GM23248 (cell line): ENCODE results near the gene ADRA1B. TPM values are rescaled to one million over a fixed set of nuclear protein-coding genes. Genes with fewer than 3 reads are reported as not detected.
A peak's percentile ranks its signal among the peaks of the same experiment; 100 is the strongest.

Experiments used
- DNase-seq: peaks from one replicate; pipeline ENCODE4 v3.0.0-alpha.2; 2015
- H2AFZ ChIP-seq: fragments of 200-600 bp; sonication (generic); 2 replicates; pipeline ENCODE4 v1.6.1; 2016; ENCODE audit warnings: antibody characterized with exemption
- H3F3A ChIP-seq: fragments of 200-600 bp; sonication (generic); 2 replicates; pipeline ENCODE4 v1.6.1; 2016; ENCODE audit warnings: mild to moderate bottlenecking, antibody characterized with exemption, mixed run types; ENCODE audit not compliant: insufficient read depth
- H3K27ac ChIP-seq: fragments of 200-600 bp; sonication (generic); 2 replicates; pipeline ENCODE4 v1.5.1; 2016; ENCODE audit warnings: mild to moderate bottlenecking
- H3K27me3 ChIP-seq: fragments of 200-600 bp; sonication (generic); replicated peaks from 2 replicates; pipeline ENCODE4 v1.6.1; 2016; ENCODE audit warnings: mild to moderate bottlenecking; ENCODE audit not compliant: insufficient read depth
- H3K36me3 ChIP-seq: fragments of 200-600 bp; sonication (generic); 2 replicates; pipeline ENCODE4 v1.6.1; 2016; ENCODE audit warnings: low read depth, mild to moderate bottlenecking
- H3K4me1 ChIP-seq: fragments of 200-600 bp; sonication (generic); 2 replicates; pipeline ENCODE4 v1.6.1; 2016; ENCODE audit warnings: mild to moderate bottlenecking; ENCODE audit not compliant: insufficient read depth
- H3K4me2 ChIP-seq: fragments of 200-600 bp; sonication (generic); one replicate; pipeline ENCODE4 v1.6.1; 2016; ENCODE audit warnings: mild to moderate bottlenecking; ENCODE audit not compliant: unreplicated experiment
- H3K4me3 ChIP-seq: fragments of 200-600 bp; sonication (generic); 2 replicates; pipeline ENCODE4 v1.5.1; 2016; ENCODE audit warnings: mild to moderate bottlenecking
- H3K79me2 ChIP-seq: fragments of 200-600 bp; sonication (generic); 2 replicates; pipeline ENCODE4 v1.6.1; 2016; ENCODE audit warnings: mild to moderate bottlenecking; ENCODE audit not compliant: insufficient read depth
- H3K9ac ChIP-seq: fragments of 200-600 bp; sonication (generic); 2 replicates; pipeline ENCODE4 v1.6.1; 2016; ENCODE audit warnings: mild to moderate bottlenecking
- H3K9me2 ChIP-seq: fragments of 200-600 bp; sonication (generic); 2 replicates; pipeline ENCODE4 v1.6.1; 2016; ENCODE audit warnings: mixed run types, mild to moderate bottlenecking, moderate library complexity; ENCODE audit not compliant: insufficient read depth
- H3K9me3 ChIP-seq: fragments of 200-600 bp; sonication (generic); one replicate; pipeline ENCODE4 v1.6.1; 2017; ENCODE audit warnings: low read depth
- H4K20me1 ChIP-seq: fragments of 200-600 bp; sonication (generic); 2 replicates; pipeline ENCODE4 v1.6.0; 2016; ENCODE audit not compliant: insufficient read depth
- EZH2 ChIP-seq: fragments of 200-600 bp; sonication (generic); IDR thresholded peaks from 2 replicates; pipeline ENCODE4 v1.6.1; 2018; ENCODE audit warnings: antibody characterized with exemption, mild to moderate bottlenecking; ENCODE audit not compliant: insufficient read depth, poor library complexity, severe bottlenecking
- EZH2phosphoT487 ChIP-seq: fragments of 200-600 bp; sonication (generic); IDR thresholded peaks from 2 replicates; pipeline ENCODE4 v1.6.1; 2018; ENCODE audit warnings: antibody characterized with exemption, moderate library complexity, mild to moderate bottlenecking, low read depth; ENCODE audit not compliant: insufficient read depth
- WGBS, 2 experiments: methylation state at CpG; one replicate each; pipeline ENCODE4 v1.1.6; 2015 to 2017; ENCODE audit warnings: low lambda C conversion rate in 2 of 2, low coverage in 1 of 2; ENCODE audit errors: missing lambda C conversion rate in 2 of 2; 5-methylcytosine and 5-hydroxymethylcytosine counted together
- in situ Hi-C: fragments of 300-500 bp; cut with MboI; formaldehyde crosslinking; loops from 2 replicates; pipeline ENCODE4 v1.15.0; 2020
- polyA plus RNA-seq: library from polyadenylated mRNA; unstranded; fragments of >200 nt; fragmentation: Nextera tagmentation; extraction: Ambion mirVana; gene quantifications from 2 replicates; pipeline ENCODE4 v1.2.1, GENCODE V29; 2016
- total RNA-seq: library from RNA; depleted of rRNA; stranded (reverse); fragments of >200 nt; shearing (Covaris generic); gene quantifications from 2 replicates; pipeline ENCODE4 v1.2.3, GENCODE V29; 2014

Gene ADRA1B
- total and polyA plus RNA-seq, 2 experiments from 2014 or later, result 0.32 TPM; not detected in 1

DNA sequence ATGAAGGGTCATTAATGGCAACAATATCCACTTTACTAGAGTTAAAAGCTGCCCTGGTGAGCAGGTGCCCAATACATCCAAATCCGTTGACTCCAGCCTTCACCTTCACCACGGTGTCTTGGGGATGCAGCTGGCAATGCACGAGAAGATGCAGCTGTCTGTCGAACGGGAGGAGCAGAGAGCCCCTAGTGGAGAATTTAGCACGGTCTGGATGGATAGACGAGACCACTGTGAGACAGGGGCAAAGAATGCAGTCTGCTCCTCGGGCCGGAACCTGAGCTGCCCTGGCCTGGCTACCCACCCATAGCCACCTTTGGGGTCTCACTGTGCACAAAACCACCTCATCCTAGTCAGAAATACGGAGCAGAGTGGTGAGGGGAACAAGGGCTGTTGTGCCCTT, 35.1 kb downstream of the ADRA1B start:
- peaks cover 12% of the 10 kb centered on the region for H3K4me1 ChIP-seq
- no peaks in the 10 kb centered on the region for H3K9me2 ChIP-seq
- H3F3A ChIP-seq, result peaks cover 16% of the 10 kb centered on the region
- H2AFZ ChIP-seq, result no peak overlapping the region
- H3K27ac ChIP-seq, result no peak overlapping the region
- H3K9ac ChIP-seq, result no peak overlapping the region
- TF ChIP-seq EZH2 (no peak), EZH2phosphoT487 (no peak)
- 65 to 67% methylated on average over 10 of the region's 10 CpGs for WGBS, 2 experiments
- no peak overlapping the region for H3K4me2 ChIP-seq
- no peaks in the 10 kb centered on the region for H3K27me3 ChIP-seq
- no peaks in the 10 kb centered on the region for H3K79me2 ChIP-seq
- in situ Hi-C loops, result no loop called here
- no peaks in the 10 kb centered on the region for H3K36me3 ChIP-seq
- no peaks in the 10 kb centered on the region for H4K20me1 ChIP-seq
- DNase-seq, result no peak
- no peaks in the 10 kb centered on the region for H3K9me3 ChIP-seq
- H3K4me3 ChIP-seq, result no peak overlapping the region

DNA sequence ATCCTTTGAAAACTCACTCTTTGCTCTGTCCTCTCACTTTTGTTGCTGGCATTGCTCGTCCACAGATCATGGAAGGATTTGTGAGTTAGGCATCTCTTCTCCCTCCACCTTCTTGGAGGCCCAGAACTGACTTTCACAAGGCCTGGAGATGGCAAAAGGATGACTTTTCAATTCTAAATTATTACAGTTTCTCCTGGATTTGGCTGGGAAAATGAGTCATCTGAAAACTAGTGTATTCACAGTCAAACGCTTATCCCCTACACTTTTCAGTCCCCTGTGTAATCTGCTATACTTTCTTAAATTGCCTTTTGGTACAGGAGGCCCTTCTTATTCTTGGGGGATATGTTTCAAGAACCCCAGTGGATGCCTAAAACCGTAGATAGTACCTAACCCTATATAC, 35.6 kb downstream of the ADRA1B start:
- 76 to 85% methylated on average over 3 of the region's 3 CpGs for WGBS, 2 experiments
- no peaks in the 10 kb centered on the region for H3K9me2 ChIP-seq
- no peaks in the 10 kb centered on the region for H4K20me1 ChIP-seq
- H3K79me2 ChIP-seq, result no peaks in the 10 kb centered on the region
- H3K36me3 ChIP-seq, result no peaks in the 10 kb centered on the region
- no peak overlapping the region for H2AFZ ChIP-seq
- TF ChIP-seq EZH2 (no peak), EZH2phosphoT487 (no peak)
- H3K27me3 ChIP-seq, result no peaks in the 10 kb centered on the region
- H3K9ac ChIP-seq, result no peak overlapping the region
- H3K9me3 ChIP-seq, result no peaks in the 10 kb centered on the region
- H3K4me3 ChIP-seq, result no peak overlapping the region
- in situ Hi-C loops, result no loop called here
- H3F3A ChIP-seq, result peaks cover 15% of the 10 kb centered on the region
- no peak overlapping the region for H3K4me2 ChIP-seq
- no peak overlapping the region for H3K27ac ChIP-seq
- peaks cover 12% of the 10 kb centered on the region for H3K4me1 ChIP-seq
- DNase-seq, result peak; percentile 35

GRCh38 chr5:159953609-159954008, 37.3 kb downstream of the ADRA1B start:
- TF ChIP-seq EZH2phosphoT487, result no peak
- no peak for TF ChIP-seq EZH2
- Histone ChIP-seq H3K27ac (no peak overlapping the region), H3K4me2 (no peak overlapping the region), H2AFZ (no peak overlapping the region), H3K9me2 (no peaks in the 10 kb centered on the region), H3K9me3 (no peaks in the 10 kb centered on the region), H3K27me3 (no peaks in the 10 kb centered on the region), H4K20me1 (no peaks in the 10 kb centered on the region), H3K36me3 (no peaks in the 10 kb centered on the region), H3K4me3 (no peak overlapping the region), H3K79me2 (no peaks in the 10 kb centered on the region), H3K4me1 (no peaks in the 10 kb centered on the region), H3F3A (no peaks in the 10 kb centered on the region), H3K9ac (no peak overlapping the region)
- in situ Hi-C loops, result no loop called here
- 87% methylated on average over 3 of the region's 3 CpGs for WGBS, 2 experiments
- no peak for DNase-seq

DNA sequence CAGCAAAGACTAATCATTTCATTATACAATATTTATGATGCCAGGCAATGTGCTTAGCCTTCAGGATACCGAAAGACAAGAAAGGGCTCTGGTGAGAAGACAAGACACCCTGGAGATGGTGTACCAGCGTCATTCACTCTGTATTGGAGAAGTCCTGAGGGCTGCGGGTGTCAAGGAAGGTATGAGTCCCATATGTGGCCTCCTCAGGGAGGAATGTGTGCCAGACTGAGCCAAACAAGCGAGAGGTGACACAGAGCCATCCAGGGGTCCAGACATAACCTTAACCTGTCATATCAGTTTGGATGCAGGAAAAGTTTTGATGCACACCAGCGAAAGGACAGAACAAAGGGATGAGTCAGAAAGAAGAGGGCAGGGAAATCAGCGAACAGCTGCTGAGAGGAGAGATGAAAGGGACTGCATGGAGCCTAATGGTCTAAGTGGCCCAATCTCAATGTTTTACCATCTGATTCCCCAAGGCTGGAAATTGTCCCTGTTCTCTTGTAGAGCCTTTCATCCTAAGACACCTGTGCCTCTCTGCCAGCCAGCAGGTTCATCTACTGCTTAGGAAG, 38.9 kb downstream of the ADRA1B start:
- H4K20me1 ChIP-seq, result no peaks in the 10 kb centered on the region
- in situ Hi-C loops, result no loop called here
- no peak overlapping the region for H3K27ac ChIP-seq
- TF ChIP-seq EZH2, result no peak
- TF ChIP-seq EZH2phosphoT487, result no peak
- no peaks in the 10 kb centered on the region for H3F3A ChIP-seq
- no peak overlapping the region for H2AFZ ChIP-seq
- H3K79me2 ChIP-seq, result no peaks in the 10 kb centered on the region
- no peaks in the 10 kb centered on the region for H3K27me3 ChIP-seq
- no peak overlapping the region for H3K4me3 ChIP-seq
- no peaks in the 10 kb centered on the region for H3K4me1 ChIP-seq
- WGBS, 2 experiments, result 94% methylated on average over 6 of the region's 6 CpGs
- no peak overlapping the region for H3K4me2 ChIP-seq
- no peak overlapping the region for H3K9ac ChIP-seq
- no peak for DNase-seq
- no peaks in the 10 kb centered on the region for H3K36me3 ChIP-seq
- no peaks in the 10 kb centered on the region for H3K9me2 ChIP-seq
- H3K9me3 ChIP-seq, result no peaks in the 10 kb centered on the region

DNA sequence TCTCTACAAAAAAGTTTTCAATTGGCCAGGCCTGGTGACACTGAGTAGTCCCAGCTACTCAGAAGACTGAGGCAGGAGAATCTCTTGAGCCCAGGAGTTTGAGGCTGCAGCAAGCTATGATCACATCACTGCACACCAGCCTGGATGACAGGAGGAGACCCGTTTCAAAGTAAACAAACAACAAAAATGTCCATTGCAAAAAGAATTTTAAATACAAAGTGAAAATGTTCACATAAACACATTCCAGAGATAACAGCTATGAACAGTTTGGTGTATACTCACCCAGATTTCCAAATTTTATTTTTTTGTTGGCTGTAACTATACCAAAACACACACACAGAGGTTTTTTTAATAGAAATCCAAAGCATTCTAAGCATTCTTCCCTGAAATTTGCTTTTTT, 39.8 kb downstream of the ADRA1B start:
- no peak overlapping the region for H3K4me2 ChIP-seq
- H3K79me2 ChIP-seq, result no peaks in the 10 kb centered on the region
- H3F3A ChIP-seq, result no peaks in the 10 kb centered on the region
- in situ Hi-C loops, result no loop called here
- H2AFZ ChIP-seq, result no peak overlapping the region
- no peaks in the 10 kb centered on the region for H3K9me3 ChIP-seq
- H3K36me3 ChIP-seq, result no peaks in the 10 kb centered on the region
- H3K9me2 ChIP-seq, result no peaks in the 10 kb centered on the region
- H3K9ac ChIP-seq, result no peak overlapping the region
- no peak for TF ChIP-seq EZH2
- no peak for TF ChIP-seq EZH2phosphoT487
- peak; percentile 32 for DNase-seq
- WGBS, 2 experiments, result 0 to 10% methylated on average over 1 of the region's 1 CpG
- H4K20me1 ChIP-seq, result no peaks in the 10 kb centered on the region
- H3K27ac ChIP-seq, result no peak overlapping the region
- H3K4me3 ChIP-seq, result no peak overlapping the region
- no peaks in the 10 kb centered on the region for H3K4me1 ChIP-seq
- no peaks in the 10 kb centered on the region for H3K27me3 ChIP-seq
